BE2C (cell line): ENCODE measurements around the gene TACR2.
"Not testable (repeated sequence)": the region's sequence is repeated elsewhere in the genome, so short reads cannot be mapped to it uniquely, and the experiment has no call there.

Experiments used
- DNase-seq: peaks from one replicate; pipeline ENCODE4 v3.0.0-alpha.2; 2020
- H3K27me3 ChIP-seq: fragments of 250-450 bp; sonication (Bioruptor Pico); 2 replicates; pipeline ENCODE4 v1.5.1; 2020; ENCODE audit warnings: mild to moderate bottlenecking
- H3K36me3 ChIP-seq: fragments of 250-450 bp; sonication (Bioruptor Pico); 2 replicates; pipeline ENCODE4 v1.5.1; 2020; ENCODE audit warnings: mild to moderate bottlenecking
- H3K4me1 ChIP-seq: fragments of 250-450 bp; sonication (Bioruptor Pico); 2 replicates; pipeline ENCODE4 v1.5.1; 2020
- H3K4me3 ChIP-seq: 2 replicates; pipeline ENCODE4 v1.5.1; 2011; ENCODE audit warnings: low read depth, low read length
- H3K9me3 ChIP-seq: fragments of 250-450 bp; sonication (Bioruptor Pico); 2 replicates; pipeline ENCODE4 v1.5.1; 2020
- TF ChIP-seq, protein P1 (sequence below): IDR thresholded peaks from 2 replicates; pipeline ENCODE4 v1.5.1; 2012; ENCODE audit warnings: mild to moderate bottlenecking, low read depth, low read length

Gene TACR2

GRCh38 chr10:69451784-69452251 is 35.1 kb upstream of the TACR2 start:
- Histone ChIP-seq H3K27me3 (no peaks in the 10 kb centered on the region), H3K9me3 (no peaks in the 10 kb centered on the region), H3K4me3 (peak overlapping the region; percentile 87), H3K36me3 (no peaks in the 10 kb centered on the region), H3K4me1 (peaks cover 2% of the 10 kb centered on the region; the same call in 1 of the 2 replicates)
- DNase-seq: no peak
- TF ChIP-seq, protein P1, sequence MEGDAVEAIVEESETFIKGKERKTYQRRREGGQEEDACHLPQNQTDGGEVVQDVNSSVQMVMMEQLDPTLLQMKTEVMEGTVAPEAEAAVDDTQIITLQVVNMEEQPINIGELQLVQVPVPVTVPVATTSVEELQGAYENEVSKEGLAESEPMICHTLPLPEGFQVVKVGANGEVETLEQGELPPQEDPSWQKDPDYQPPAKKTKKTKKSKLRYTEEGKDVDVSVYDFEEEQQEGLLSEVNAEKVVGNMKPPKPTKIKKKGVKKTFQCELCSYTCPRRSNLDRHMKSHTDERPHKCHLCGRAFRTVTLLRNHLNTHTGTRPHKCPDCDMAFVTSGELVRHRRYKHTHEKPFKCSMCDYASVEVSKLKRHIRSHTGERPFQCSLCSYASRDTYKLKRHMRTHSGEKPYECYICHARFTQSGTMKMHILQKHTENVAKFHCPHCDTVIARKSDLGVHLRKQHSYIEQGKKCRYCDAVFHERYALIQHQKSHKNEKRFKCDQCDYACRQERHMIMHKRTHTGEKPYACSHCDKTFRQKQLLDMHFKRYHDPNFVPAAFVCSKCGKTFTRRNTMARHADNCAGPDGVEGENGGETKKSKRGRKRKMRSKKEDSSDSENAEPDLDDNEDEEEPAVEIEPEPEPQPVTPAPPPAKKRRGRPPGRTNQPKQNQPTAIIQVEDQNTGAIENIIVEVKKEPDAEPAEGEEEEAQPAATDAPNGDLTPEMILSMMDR: no peak

- peaks cover 2% of the 10 kb centered on the region; the same call in 1 of the 2 replicates for H3K4me1 ChIP-seq
- peak; percentile 94 for DNase-seq
- H3K9me3 ChIP-seq: no peaks in the 10 kb centered on the region
- H3K4me3 ChIP-seq: peak within 1 kb of the TSS; percentile 87
- TF ChIP-seq, protein P1: no peak
- H3K27me3 ChIP-seq: no peaks in the 10 kb centered on the region
- no peaks in the 10 kb centered on the region for H3K36me3 ChIP-seq
Observed at GRCh38 chr10:69451209-69451783, 34.6 kb upstream of the TACR2 start, which contains the start of gene TSPAN15. Gene TSPAN15 (plus strand): TSS chr10:69451465. CDS start chr10:69451595, 130 bp downstream.

- not testable (repeated sequence) for H3K36me3 ChIP-seq, H3K4me1 ChIP-seq, H3K4me3 ChIP-seq, DNase-seq, H3K27me3 ChIP-seq, H3K9me3 ChIP-seq
Observed at GRCh38 chr10:69450395-69450794, 33.7 kb upstream of the TACR2 start.

DNA sequence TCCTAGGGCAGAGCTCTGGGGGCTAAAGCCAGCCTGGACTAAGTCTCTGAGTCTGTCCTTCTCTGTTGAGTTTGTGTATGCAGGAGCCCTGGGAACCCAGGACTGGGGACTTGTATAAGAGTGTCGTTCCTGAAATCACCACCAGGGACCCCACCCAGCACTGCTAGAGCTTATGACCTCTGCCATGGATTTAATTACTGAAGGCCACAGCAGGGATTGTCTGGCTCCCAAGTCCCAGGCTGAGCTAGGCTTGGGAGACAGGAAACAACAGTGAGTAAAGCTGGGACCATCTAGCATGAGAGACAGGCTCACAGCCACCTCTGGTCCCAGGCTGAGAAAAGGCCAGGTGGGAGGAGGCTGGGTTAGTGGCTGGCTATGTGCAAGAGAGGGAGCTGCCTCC is 33.1 kb upstream of the TACR2 start:
- Histone ChIP-seq H3K9me3 (no peaks in the 10 kb centered on the region), H3K36me3 (no peaks in the 10 kb centered on the region), H3K4me1 (peaks cover 2% of the 10 kb centered on the region; the same call in 1 of the 2 replicates), H3K4me3 (no peak overlapping the region), H3K27me3 (no peaks in the 10 kb centered on the region)
- TF ChIP-seq, protein P1: peak; percentile 79
- peak; percentile 86 for DNase-seq

DNA sequence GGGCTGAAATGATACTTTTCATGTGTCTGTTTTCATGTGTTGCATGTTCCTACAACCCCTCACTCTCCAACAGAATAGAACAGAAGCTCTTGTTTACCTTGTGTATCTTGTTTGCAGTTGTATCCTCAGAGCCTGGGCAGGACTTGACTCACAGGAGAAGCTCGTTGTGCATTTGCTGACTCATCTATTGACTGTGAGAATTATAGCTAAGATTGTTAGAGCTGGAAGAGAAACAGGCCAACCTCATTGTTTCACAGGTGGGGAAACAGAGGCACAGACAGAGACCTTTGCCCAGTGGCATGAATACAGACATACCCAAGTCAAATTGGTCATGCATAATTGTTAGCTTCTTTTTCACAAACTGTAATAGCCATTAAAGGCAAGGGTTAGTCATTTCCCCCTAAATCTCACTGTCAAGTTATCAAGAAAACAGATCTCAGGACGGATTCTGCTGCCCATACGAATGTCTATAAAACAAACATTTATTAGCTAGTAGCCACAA is 30.0 kb upstream of the TACR2 start:
- H3K4me3 ChIP-seq: no peak overlapping the region
- H3K27me3 ChIP-seq: no peaks in the 10 kb centered on the region
- H3K9me3 ChIP-seq: no peaks in the 10 kb centered on the region
- peaks cover 2% of the 10 kb centered on the region; the same call in 1 of the 2 replicates for H3K4me1 ChIP-seq
- no peaks in the 10 kb centered on the region for H3K36me3 ChIP-seq
- TF ChIP-seq, protein P1: no peak
- no peak for DNase-seq

- H3K27me3 ChIP-seq: no peaks in the 10 kb centered on the region
- H3K4me1 ChIP-seq: peaks cover 2% of the 10 kb centered on the region; the same call in 1 of the 2 replicates
- H3K9me3 ChIP-seq: no peaks in the 10 kb centered on the region
- no peak for DNase-seq
- no peak overlapping the region for H3K4me3 ChIP-seq
- no peaks in the 10 kb centered on the region for H3K36me3 ChIP-seq
- TF ChIP-seq, protein P1: no peak
Observed at GRCh38 chr10:69446229-69446628, 29.5 kb upstream of the TACR2 start.
